Effector memory CD4-positive, alpha-beta T cell (primary cell): ENCODE measurements around the gene TRIM71.

ENCODE experiments used
- DNase-seq, 3 donors: peaks; one replicate each; pipeline ENCODE4 v3.0.0-alpha.2; 2020
- H3K27ac ChIP-seq: 2 replicates; pipeline ENCODE4 v1.7.0; 2013; ENCODE audit warnings: mild to moderate bottlenecking, low read length, moderate library complexity; ENCODE audit not compliant: insufficient read depth, poor library complexity, severe bottlenecking
- H3K27me3 ChIP-seq: replicated peaks from 2 replicates; pipeline ENCODE4 v1.7.0; 2013; ENCODE audit warnings: mild to moderate bottlenecking, low read length; ENCODE audit not compliant: insufficient read depth, control insufficient read depth, poor library complexity, severe bottlenecking
- H3K36me3 ChIP-seq: 2 replicates; pipeline ENCODE4 v1.7.0; 2013; ENCODE audit warnings: mild to moderate bottlenecking, low read length, moderate library complexity; ENCODE audit not compliant: control insufficient read depth, insufficient read depth
- H3K4me1 ChIP-seq: 2 replicates; pipeline ENCODE4 v1.7.0; 2013; ENCODE audit warnings: low read length, mild to moderate bottlenecking; ENCODE audit not compliant: control insufficient read depth, insufficient read depth, poor library complexity, severe bottlenecking
- H3K4me3 ChIP-seq: 2 replicates; pipeline ENCODE4 v1.7.0; 2013; ENCODE audit warnings: low read length, low read depth, mild to moderate bottlenecking; ENCODE audit not compliant: insufficient read depth, poor library complexity, severe bottlenecking
- H3K9me3 ChIP-seq: 2 replicates; pipeline ENCODE4 v1.7.0; 2013; ENCODE audit warnings: mild to moderate bottlenecking, low read length, moderate library complexity; ENCODE audit not compliant: control insufficient read depth

The TRIM71 gene

GRCh38 chr3:32849046-32849445 lies 31.2 kb downstream of the TRIM71 start:
- H3K4me3 ChIP-seq = no peak overlapping the region
- no peaks in the 10 kb centered on the region for H3K9me3 ChIP-seq
- H3K27ac ChIP-seq = no peak overlapping the region
- no peaks in the 10 kb centered on the region for H3K27me3 ChIP-seq
- H3K4me1 ChIP-seq = no peaks in the 10 kb centered on the region
- DNase-seq = no peak
- no peaks in the 10 kb centered on the region for H3K36me3 ChIP-seq

DNA sequence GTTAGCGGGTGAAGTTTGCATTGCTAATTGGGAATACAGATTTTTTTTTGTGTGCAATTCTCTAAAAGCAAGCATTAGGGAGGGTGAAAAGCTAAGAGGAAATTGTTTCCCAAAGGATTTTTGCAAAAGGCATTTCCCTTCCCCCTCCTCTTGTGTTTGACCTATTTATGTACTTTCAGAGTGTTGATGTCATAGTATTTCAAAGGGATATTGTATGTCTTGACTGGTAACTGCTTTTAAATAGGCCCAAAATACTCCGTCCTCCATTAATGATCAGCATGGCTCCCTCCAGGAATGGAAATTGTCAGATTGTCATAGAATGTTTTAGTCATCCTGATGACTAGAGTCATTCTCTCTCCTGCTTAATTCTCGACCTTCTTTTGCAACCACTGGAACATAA lies 32.4 kb downstream of the TRIM71 start:
- H3K9me3 ChIP-seq = no peaks in the 10 kb centered on the region

GRCh38 chr3:32850636-32851035 lies 32.8 kb downstream of the TRIM71 start:
- Histone ChIP-seq H3K9me3 (no peaks in the 10 kb centered on the region), H3K4me1 (no peaks in the 10 kb centered on the region), H3K4me3 (no peak overlapping the region), H3K27me3 (no peaks in the 10 kb centered on the region), H3K36me3 (no peaks in the 10 kb centered on the region), H3K27ac (no peak overlapping the region)
- DNase-seq = no peak

More for the DNA sequence above, 32.4 kb downstream of the TRIM71 start:
- no peak overlapping the region for H3K4me3 ChIP-seq
- no peak overlapping the region for H3K27ac ChIP-seq
- no peaks in the 10 kb centered on the region for H3K36me3 ChIP-seq
- H3K27me3 ChIP-seq = no peaks in the 10 kb centered on the region
- H3K4me1 ChIP-seq = no peaks in the 10 kb centered on the region
- no peak for DNase-seq

- no peaks in the 10 kb centered on the region for H3K36me3 ChIP-seq
- no peaks in the 10 kb centered on the region for H3K4me1 ChIP-seq
- DNase-seq = no peak
- H3K27ac ChIP-seq = no peak overlapping the region
- H3K9me3 ChIP-seq = no peaks in the 10 kb centered on the region
- no peaks in the 10 kb centered on the region for H3K27me3 ChIP-seq
- H3K4me3 ChIP-seq = no peak overlapping the region
Observed at GRCh38 chr3:32852146-32852545, 34.3 kb downstream of the TRIM71 start.

GRCh38 chr3:32855350-32855953 lies 37.7 kb downstream of the TRIM71 start:
- Histone ChIP-seq H3K4me1 (no peaks in the 10 kb centered on the region), H3K36me3 (no peaks in the 10 kb centered on the region), H3K27me3 (no peaks in the 10 kb centered on the region), H3K4me3 (no peak overlapping the region), H3K27ac (no peak overlapping the region), H3K9me3 (no peaks in the 10 kb centered on the region)
- DNase-seq = no peak

DNA sequence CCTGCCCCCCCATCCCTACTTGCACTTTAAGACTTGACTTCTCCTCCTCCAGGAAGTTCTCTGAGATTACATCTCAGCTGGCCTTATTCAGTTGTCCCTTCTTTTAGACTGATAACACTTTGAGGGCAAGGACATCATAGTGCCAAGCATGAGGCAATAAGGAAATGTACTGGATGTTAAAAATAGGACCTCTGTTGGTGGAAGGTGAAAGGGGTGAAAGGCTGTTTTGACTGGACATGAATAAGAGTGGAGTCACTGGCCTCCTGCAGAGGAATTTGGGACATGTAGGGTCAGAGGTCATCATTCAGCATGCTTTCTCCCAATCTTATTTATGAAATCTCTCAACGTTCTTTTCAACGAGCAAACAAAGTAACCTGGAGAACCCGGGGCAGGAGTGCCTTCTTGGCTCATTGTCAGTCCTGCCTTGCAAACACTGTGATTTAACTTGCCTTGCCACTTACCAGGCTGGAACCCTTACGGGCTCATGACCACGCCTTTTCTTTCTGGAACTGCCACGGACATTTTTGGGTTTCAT lies 38.6 kb downstream of the TRIM71 start:
- no peaks in the 10 kb centered on the region for H3K36me3 ChIP-seq
- no peaks in the 10 kb centered on the region for H3K27me3 ChIP-seq
- no peaks in the 10 kb centered on the region for H3K4me1 ChIP-seq
- H3K4me3 ChIP-seq = no peak overlapping the region
- no peak for DNase-seq
- no peak overlapping the region for H3K27ac ChIP-seq
- no peaks in the 10 kb centered on the region for H3K9me3 ChIP-seq

GRCh38 chr3:32856901-32857507 lies 39.2 kb downstream of the TRIM71 start:
- no peak for DNase-seq
- no peaks in the 10 kb centered on the region for H3K9me3 ChIP-seq
- no peaks in the 10 kb centered on the region for H3K36me3 ChIP-seq
- H3K27me3 ChIP-seq = no peaks in the 10 kb centered on the region
- H3K27ac ChIP-seq = no peak overlapping the region
- H3K4me1 ChIP-seq = no peaks in the 10 kb centered on the region
- H3K4me3 ChIP-seq = no peak overlapping the region

GRCh38 chr3:32857921-32858320 lies 40.1 kb downstream of the TRIM71 start:
- Histone ChIP-seq H3K9me3 (no peaks in the 10 kb centered on the region), H3K4me3 (no peak overlapping the region), H3K27me3 (no peaks in the 10 kb centered on the region), H3K27ac (no peak overlapping the region), H3K36me3 (no peaks in the 10 kb centered on the region), H3K4me1 (no peaks in the 10 kb centered on the region)
- no peak for DNase-seq

- H3K4me3 ChIP-seq = no peak overlapping the region
Observed at GRCh38 chr3:32859604-32860237, 41.9 kb downstream of the TRIM71 start.

DNA sequence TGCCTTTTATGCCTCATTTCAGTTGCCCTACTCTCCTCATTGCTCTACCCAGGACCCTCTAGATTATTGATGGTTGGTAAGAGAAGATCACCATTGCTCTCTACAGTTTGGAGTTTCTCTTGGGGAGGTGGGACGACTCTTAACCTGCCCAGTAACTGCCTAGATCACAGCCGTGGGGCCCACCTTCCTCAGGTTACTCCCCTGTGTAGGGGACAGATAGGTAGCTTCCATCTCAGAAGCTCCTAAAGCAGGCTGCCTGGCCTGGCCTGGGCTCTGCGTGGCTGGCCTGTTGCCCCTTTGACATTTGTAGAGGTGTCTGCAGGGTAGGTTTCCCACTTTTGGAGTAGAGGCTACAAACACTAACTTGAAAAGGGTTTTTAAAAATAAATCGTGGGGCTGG lies 42.7 kb downstream of the TRIM71 start:
- no peak for DNase-seq
- H3K4me3 ChIP-seq = no peak overlapping the region
- H3K36me3 ChIP-seq = no peaks in the 10 kb centered on the region

More at GRCh38 chr3:32859604-32860237, 41.9 kb downstream of the TRIM71 start:
- no peaks in the 10 kb centered on the region for H3K36me3 ChIP-seq
- H3K4me1 ChIP-seq = no peaks in the 10 kb centered on the region
- no peaks in the 10 kb centered on the region for H3K9me3 ChIP-seq
- H3K27ac ChIP-seq = no peak overlapping the region
- DNase-seq = no peak
- no peaks in the 10 kb centered on the region for H3K27me3 ChIP-seq

More for the DNA sequence above, 42.7 kb downstream of the TRIM71 start:
- Histone ChIP-seq H3K9me3 (no peaks in the 10 kb centered on the region), H3K4me1 (no peaks in the 10 kb centered on the region), H3K27ac (no peak overlapping the region), H3K27me3 (no peaks in the 10 kb centered on the region)
